Parathyroid adenoma (tissue), 2 donors: ENCODE results near the gene LRRN4.
"Not testable (repeated sequence)": the region's sequence is repeated elsewhere in the genome, so short reads cannot be mapped to it uniquely, and the experiment has no call there.

Source experiments
- H2AFZ ChIP-seq: fragments of 300-600 bp; sonication (generic); one replicate; pipeline ENCODE4 v1.7.0; 2017; ENCODE audit warnings: antibody characterized with exemption, mild to moderate bottlenecking
- H3K27ac ChIP-seq: fragments of 300-600 bp; sonication (generic); one replicate; pipeline ENCODE4 v1.7.0; 2017
- H3K27me3 ChIP-seq: fragments of 300-600 bp; sonication (generic); one replicate; pipeline ENCODE4 v1.7.0; 2017; ENCODE audit warnings: low read length; ENCODE audit not compliant: control insufficient read depth, insufficient read depth
- H3K36me3 ChIP-seq: fragments of 300-600 bp; sonication (generic); one replicate; pipeline ENCODE4 v1.7.0; 2017; ENCODE audit warnings: low read length; ENCODE audit not compliant: control insufficient read depth, insufficient read depth
- H3K4me1 ChIP-seq: fragments of 300-600 bp; sonication (generic); one replicate; pipeline ENCODE4 v1.7.0; 2017; ENCODE audit warnings: control low read depth
- H3K4me2 ChIP-seq: fragments of 300-600 bp; sonication (generic); one replicate; pipeline ENCODE4 v1.7.0; 2017; ENCODE audit warnings: low read length
- H3K4me3 ChIP-seq: fragments of 300-600 bp; sonication (generic); one replicate; pipeline ENCODE4 v1.7.0; 2017; ENCODE audit warnings: low read depth, low read length
- H3K79me2 ChIP-seq: fragments of 300-600 bp; sonication (generic); one replicate; pipeline ENCODE4 v1.7.0; 2017; ENCODE audit warnings: control low read depth
- H3K9ac ChIP-seq: fragments of 300-600 bp; sonication (generic); one replicate; pipeline ENCODE4 v1.7.0; 2017; ENCODE audit warnings: mild to moderate bottlenecking
- H3K9me3 ChIP-seq: fragments of 300-600 bp; sonication (generic); one replicate; pipeline ENCODE4 v1.7.0; 2017; ENCODE audit warnings: low read length; ENCODE audit not compliant: control insufficient read depth
- TF ChIP-seq, protein P1 (sequence below): fragments of 300-600 bp; sonication (generic); IDR thresholded peaks from one replicate; pipeline ENCODE4 v1.7.0; 2017; ENCODE audit warnings: antibody characterized with exemption, mild to moderate bottlenecking
- donor health status: primary hyperparathyroidism.

Gene LRRN4

DNA sequence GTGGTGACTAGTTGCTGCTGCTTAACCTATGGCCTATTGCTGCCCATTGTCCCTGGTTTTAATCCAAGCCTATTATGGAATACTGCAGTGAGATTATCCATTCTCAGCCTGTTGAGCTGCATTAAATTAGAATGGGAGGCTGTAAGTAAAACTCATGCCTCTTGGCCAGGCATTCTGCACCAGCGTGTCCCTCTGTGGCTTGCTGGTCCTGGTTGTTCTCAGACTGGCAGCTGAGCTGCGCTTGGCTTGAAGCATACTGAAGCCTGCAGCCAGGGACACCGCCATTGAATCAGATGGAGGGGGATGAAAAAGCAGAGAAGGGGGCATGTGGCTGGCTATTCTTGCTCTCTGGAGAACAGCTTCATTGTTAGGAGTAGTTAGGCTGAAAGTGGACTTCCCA, 15.6 kb downstream of the LRRN4 start:
- H3K4me2 ChIP-seq: no peak overlapping the region
- H3K9ac ChIP-seq: no peak overlapping the region
- no peaks in the 10 kb centered on the region for H3K27me3 ChIP-seq
- TF ChIP-seq, protein P1, sequence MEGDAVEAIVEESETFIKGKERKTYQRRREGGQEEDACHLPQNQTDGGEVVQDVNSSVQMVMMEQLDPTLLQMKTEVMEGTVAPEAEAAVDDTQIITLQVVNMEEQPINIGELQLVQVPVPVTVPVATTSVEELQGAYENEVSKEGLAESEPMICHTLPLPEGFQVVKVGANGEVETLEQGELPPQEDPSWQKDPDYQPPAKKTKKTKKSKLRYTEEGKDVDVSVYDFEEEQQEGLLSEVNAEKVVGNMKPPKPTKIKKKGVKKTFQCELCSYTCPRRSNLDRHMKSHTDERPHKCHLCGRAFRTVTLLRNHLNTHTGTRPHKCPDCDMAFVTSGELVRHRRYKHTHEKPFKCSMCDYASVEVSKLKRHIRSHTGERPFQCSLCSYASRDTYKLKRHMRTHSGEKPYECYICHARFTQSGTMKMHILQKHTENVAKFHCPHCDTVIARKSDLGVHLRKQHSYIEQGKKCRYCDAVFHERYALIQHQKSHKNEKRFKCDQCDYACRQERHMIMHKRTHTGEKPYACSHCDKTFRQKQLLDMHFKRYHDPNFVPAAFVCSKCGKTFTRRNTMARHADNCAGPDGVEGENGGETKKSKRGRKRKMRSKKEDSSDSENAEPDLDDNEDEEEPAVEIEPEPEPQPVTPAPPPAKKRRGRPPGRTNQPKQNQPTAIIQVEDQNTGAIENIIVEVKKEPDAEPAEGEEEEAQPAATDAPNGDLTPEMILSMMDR: no peak
- no peaks in the 10 kb centered on the region for H3K4me1 ChIP-seq
- no peaks in the 10 kb centered on the region for H3K36me3 ChIP-seq
- H2AFZ ChIP-seq: no peak overlapping the region
- H3K4me3 ChIP-seq: no peak overlapping the region
- H3K27ac ChIP-seq: no peak overlapping the region
- no peaks in the 10 kb centered on the region for H3K9me3 ChIP-seq
- no peaks in the 10 kb centered on the region for H3K79me2 ChIP-seq

DNA sequence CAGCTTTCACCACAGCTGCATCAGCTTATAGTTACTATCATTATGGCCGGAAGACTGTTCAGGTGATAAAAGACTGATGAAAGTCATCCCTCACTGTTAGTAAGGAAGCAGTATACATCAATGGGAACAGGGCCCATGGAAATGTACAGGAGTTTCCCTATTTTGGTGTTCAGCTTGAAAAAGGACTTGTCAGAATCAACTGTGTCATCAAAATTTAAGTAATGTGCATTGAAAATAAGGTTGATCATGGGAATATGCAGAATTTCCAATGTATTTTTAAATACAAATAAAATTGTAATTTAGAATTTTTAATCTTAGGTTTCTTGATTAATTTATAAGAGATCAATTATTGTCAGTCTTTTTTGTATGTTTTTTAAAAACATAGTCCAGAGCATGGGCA, 16.8 kb downstream of the LRRN4 start:
- Histone ChIP-seq H2AFZ (no peak overlapping the region), H3K36me3 (no peaks in the 10 kb centered on the region), H3K4me3 (no peak overlapping the region), H3K4me2 (no peak overlapping the region), H3K4me1 (no peaks in the 10 kb centered on the region), H3K9ac (no peak overlapping the region), H3K79me2 (no peaks in the 10 kb centered on the region), H3K27ac (no peak overlapping the region), H3K9me3 (no peaks in the 10 kb centered on the region), H3K27me3 (no peaks in the 10 kb centered on the region)
- TF ChIP-seq, protein P1: no peak

DNA sequence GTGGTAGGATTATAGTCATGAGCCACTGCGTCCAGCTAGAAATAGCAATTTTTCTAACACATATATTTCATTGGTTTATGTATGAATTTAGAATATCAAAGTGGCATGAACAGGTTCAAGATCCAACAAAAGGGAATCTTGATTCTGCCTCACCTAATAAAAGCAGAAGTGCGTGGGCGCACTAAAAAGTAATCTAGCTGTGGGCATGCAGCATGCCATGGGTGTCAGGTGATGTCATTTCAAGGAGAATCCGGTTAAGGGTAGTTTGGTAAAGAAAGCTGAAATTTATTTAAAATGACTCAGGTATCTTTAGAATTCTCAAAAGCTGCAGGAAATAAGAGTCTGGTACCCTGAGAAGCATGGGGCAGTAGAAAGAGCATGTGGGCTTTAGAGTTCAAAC, 17.6 kb downstream of the LRRN4 start:
- no peaks in the 10 kb centered on the region for H3K79me2 ChIP-seq
- H3K4me3 ChIP-seq: no peak overlapping the region
- no peak overlapping the region for H3K9ac ChIP-seq
- H3K27me3 ChIP-seq: no peaks in the 10 kb centered on the region
- no peaks in the 10 kb centered on the region for H3K9me3 ChIP-seq
- no peaks in the 10 kb centered on the region for H3K4me1 ChIP-seq
- TF ChIP-seq, protein P1: no peak
- no peak overlapping the region for H3K27ac ChIP-seq
- H2AFZ ChIP-seq: no peak overlapping the region
- H3K36me3 ChIP-seq: no peaks in the 10 kb centered on the region
- H3K4me2 ChIP-seq: no peak overlapping the region

DNA sequence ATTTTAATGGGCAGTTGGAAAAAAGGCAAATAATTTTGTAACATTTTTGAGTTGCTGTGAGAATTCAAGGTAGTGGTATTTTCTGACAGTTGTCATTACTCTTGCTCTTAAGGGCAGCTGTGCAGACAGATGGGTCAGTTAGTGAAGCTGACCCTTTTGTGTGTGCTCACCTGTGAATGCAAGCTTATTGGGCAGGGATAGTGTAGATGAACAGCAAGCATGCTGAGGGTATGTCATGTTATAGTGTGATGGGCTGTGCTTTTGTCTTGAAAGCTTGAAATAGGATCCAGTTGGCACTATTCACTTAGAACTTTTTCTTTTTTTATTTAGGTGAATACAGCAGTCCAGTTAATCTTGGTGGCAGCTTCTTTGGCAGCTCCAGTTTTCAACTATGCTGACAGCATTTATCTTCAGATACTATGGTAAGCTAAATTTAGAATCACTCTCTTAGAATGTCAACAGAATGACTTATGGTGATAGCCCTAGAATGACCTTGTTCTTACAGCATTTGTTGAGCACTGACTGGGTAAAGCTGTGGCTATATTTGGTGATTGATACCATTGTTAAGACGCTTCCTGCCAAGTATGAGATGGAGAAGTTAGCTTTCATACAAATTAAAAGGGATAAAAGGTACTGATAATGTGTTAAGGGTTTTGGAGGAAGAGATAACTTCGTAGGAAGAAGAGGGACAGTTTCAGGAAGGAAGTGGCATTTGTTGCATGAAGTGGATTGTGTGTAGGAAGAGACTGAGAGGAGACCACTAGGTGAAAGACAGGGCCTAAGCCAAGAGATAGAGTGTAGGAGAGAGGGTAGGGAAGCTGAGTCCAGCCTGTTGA, 19.5 kb downstream of the LRRN4 start:
- no peak overlapping the region for H3K4me3 ChIP-seq
- H2AFZ ChIP-seq: no peak overlapping the region
- H3K36me3 ChIP-seq: no peaks in the 10 kb centered on the region

DNA sequence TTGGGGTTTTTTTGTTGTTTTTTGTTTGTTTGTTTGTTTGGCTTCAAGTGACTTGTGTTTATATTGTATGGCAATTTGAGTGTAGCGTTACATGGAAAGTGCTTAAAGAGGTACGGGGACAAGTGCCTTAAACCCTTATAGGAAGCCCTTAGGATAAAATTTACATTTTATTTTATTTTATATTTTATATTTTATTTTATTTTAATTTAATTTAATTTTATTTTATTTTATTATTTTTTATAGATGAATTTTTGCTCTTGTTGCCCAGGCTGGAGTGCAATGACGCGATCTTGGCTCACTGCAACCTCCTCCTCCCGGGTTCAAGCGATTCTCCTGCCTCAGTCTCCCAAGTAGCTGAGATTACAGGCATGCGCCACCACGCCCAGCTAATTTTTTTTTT, 21.0 kb downstream of the LRRN4 start:
- not testable (repeated sequence) for H3K79me2 ChIP-seq, H2AFZ ChIP-seq, H3K36me3 ChIP-seq, H3K27ac ChIP-seq, H3K4me3 ChIP-seq, H3K9ac ChIP-seq, H3K9me3 ChIP-seq, H3K27me3 ChIP-seq, H3K4me1 ChIP-seq, H3K4me2 ChIP-seq

More for the DNA sequence above, 19.5 kb downstream of the LRRN4 start:
- H3K27me3 ChIP-seq: no peaks in the 10 kb centered on the region
- no peaks in the 10 kb centered on the region for H3K4me1 ChIP-seq
- TF ChIP-seq, protein P1: no peak
- no peak overlapping the region for H3K9ac ChIP-seq
- H3K27ac ChIP-seq: no peak overlapping the region
- no peaks in the 10 kb centered on the region for H3K79me2 ChIP-seq
- no peak overlapping the region for H3K4me2 ChIP-seq
- no peaks in the 10 kb centered on the region for H3K9me3 ChIP-seq
